Left renal pelvis (tissue), 4 donors: ENCODE results near the gene LY6G5B. TPM values are rescaled to one million over a fixed set of nuclear protein-coding genes. Genes with fewer than 3 reads are reported as not detected.
A peak's percentile ranks its signal among the peaks of the same experiment; 100 is the strongest.
"Not testable (repeated sequence)": the region's sequence is repeated elsewhere in the genome, so short reads cannot be mapped to it uniquely, and the experiment has no call there.

Experiments used
- DNase-seq, 4 donors: peaks; one replicate each; pipeline ENCODE4 v3.0.0-alpha.2; 2013; ENCODE audit warnings: low read depth in 4 of 4, low spot score in 3 of 4
- polyA plus RNA-seq, 4 donors: library from polyadenylated mRNA; unstranded; fragments of 120-200 nt; gene quantifications; one replicate each; pipeline ENCODE4 v1.2.1, GENCODE V29; 2013; ENCODE audit not compliant: insufficient read length in 4 of 4

The LY6G5B gene
- polyA plus RNA-seq, 4 donors = 16.6 to 28.7 (median 20.9) TPM

GRCh38 chr6:31689249-31690110 is 19.7 kb downstream of the LY6G5B start:
- DNase-seq = no peak

- no peak for DNase-seq
Measured at GRCh38 chr6:31690231-31691077, 20.7 kb downstream of the LY6G5B start.

- no peak for DNase-seq
Measured at GRCh38 chr6:31691078-31691463, 21.3 kb downstream of the LY6G5B start.

- DNase-seq = no peak
Measured at GRCh38 chr6:31691564-31692108, 21.9 kb downstream of the LY6G5B start.

- DNase-seq = no peak
Measured at GRCh38 chr6:31692353-31692752, 22.6 kb downstream of the LY6G5B start.

DNA sequence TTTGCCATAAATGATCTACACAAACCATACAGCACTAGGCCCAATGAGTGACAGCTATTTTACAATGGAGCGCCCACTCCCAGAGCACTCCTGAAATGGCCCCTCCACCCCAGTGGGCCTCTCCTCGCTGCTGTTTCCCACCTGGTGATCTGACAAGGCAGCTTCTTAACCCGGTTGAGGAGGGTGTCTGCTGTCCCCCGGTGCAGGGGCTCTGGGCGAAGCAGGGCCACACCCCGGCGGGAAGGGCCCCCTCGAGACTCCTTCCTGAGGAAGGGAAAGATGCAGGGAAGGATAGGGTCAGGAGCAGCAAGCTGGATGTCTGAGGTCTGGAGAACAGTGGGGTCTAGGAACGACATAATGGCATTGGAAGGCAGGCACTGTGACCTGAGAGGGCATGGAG is 23.1 kb downstream of the LY6G5B start:
- no peak for DNase-seq

DNA sequence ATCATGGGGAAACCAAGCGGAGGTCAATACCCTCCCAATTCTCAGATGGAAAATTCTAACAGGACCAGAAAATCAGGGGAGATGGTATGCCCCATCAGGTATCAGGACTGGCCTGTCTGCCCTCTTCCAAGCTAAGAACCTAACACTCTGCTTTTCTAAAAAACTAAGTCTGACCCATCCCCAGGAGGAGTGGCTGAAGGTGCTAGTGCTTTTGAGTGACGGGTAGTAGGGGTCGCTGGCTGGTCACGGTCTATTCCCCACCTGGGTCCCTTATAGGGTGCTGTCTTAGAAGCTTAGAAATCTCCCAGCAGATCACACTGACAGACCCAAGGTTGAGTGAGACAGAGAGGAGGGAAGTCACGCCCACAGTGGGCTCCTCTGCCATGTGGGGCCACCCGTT is 23.8 kb downstream of the LY6G5B start:
- DNase-seq = no peak

- no peak for DNase-seq
Measured at GRCh38 chr6:31697555-31697954, 27.8 kb downstream of the LY6G5B start.

DNA sequence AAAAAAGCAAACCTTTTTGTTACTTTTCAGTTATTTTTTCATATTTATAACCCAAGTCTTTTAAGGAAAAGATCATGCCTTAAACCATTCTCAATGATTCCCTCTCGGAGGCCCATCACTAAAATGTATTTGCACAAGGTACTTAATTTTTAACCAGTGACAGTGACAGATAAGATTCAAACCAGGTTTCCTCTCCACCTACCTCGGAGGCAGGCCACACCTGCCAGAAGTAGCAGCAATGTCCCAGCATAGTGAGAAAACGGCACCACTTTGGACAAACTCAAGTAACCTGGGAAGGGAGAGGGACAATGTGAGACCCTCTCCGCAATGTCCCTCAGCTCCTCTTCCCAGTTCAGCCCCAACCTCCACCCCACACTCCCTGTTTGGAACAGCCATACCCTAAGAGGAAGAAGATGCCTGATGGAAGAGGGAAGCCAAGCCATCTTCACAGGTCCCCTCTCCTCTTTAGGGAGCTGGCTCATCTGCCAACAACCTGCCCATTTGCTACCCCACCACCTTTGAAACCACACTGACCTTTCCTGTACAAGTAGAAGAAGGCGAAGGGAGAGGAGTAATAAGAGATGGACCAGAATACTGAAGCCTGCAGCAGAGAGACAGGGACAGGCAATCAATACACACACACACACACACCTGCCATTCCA is 31.1 kb downstream of the LY6G5B start:
- DNase-seq = no peak

- DNase-seq = no peak
Measured at GRCh38 chr6:31701666-31702404, 32.1 kb downstream of the LY6G5B start.

- no peak for DNase-seq
Measured at GRCh38 chr6:31702405-31702818, 32.6 kb downstream of the LY6G5B start.

DNA sequence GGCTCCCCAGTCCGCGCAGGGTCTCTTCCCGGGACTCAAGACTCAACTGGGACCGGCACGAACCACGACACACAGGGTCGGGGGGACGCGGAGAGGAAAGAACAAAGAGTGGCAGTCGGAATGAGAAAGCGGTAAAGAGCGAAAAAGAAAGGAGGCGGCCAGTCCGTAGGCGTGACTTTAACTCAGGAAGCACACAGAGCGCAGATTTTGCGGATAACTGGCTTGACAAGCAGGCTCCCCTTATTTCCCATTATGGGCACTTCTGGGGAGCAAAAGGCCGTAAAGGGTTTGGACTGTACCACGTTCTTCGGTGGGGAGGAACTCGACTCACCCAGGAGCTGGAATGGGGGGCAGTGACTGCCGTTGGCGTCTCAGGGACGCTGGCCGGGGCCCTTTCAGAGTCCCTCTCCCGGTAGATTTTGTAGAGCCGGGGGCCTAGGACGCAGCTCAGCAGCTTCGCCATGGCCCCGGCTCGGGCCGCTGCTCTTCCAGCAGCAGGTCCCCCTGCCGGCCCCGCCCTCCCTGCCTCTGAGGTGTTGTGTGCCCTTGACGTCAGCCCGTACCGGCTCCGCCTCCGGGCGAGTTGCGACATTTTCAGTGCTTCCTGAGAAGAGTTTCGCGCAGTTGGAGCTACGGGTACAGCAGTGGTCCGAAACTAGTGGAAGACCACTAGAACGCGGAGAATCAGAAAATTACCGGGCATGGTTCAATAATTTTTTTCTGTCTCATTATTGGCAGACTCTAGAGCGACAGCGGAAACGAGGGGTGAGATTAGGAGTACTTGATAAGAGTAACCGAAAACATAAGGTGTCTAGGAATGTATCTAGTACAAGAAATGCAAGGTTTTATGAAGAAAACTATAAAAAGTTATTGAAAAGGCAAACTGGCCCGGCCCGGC is 33.3 kb downstream of the LY6G5B start, which contains the start of gene ABHD16A:
Gene ABHD16A, minus strand, starts transcription at position 506 of the 898 bp plus-strand sequence. Its CDS starts 43 bp downstream, at position 463.
- DNase-seq = peak; percentile 97 to 99 (median 98)

DNA sequence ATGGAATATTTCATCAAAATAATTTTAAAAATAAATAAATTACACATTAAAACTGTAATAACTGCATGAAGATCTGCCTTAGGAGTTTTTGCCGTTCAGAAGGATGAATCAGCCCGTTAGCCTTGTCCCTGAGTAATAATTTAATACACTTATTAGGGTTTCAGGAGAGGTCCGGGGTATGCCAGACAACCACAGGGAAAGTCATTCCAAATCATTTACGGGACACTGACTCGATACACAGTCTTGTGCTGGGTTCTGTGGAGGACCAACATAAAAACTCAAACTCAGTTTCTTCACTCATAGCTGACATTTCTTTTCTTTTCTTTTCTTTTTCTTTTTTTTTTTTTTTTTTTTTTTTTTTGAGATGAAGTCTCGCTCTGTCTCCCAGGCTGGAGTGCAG is 36.2 kb downstream of the LY6G5B start:
- no peak for DNase-seq

- DNase-seq = no peak
Measured at GRCh38 chr6:31706599-31706998, 36.8 kb downstream of the LY6G5B start, which contains the start of gene LY6G6F. LY6G6F (plus strand) TSS chr6:31706866; CDS start chr6:31706907, 41 bp downstream.

DNA sequence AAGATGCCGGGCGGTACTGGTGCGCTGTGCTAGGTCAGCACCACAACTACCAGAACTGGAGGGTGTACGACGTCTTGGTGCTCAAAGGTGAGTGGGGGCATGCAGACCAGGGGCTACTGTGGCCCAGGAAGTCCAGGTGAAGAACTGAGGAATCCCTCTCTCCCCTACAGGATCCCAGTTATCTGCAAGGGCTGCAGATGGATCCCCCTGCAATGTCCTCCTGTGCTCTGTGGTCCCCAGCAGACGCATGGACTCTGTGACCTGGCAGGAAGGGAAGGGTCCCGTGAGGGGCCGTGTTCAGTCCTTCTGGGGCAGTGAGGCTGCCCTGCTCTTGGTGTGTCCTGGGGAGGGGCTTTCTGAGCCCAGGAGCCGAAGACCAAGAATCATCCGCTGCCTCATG is 37.9 kb downstream of the LY6G5B start:
- DNase-seq = no peak

DNA sequence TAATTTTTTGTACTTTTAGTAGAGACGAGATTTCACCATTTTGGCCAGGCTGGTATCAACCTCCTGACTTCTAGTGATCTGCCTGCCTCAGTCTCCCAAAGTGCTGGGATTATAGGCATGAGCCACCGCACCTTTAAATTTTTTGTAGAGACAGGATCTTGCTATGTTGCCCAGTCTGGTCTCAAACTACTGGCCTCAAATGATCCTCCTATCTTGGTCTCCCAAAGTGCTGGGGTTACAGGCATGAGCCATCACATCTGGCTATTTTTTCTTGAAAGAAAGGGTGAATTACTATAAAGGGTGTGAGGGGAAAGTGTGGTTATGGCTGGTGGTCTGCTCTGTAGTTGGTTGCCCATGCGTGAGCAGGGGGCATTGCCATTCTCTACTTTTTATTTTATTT is 38.4 kb downstream of the LY6G5B start:
- DNase-seq = no peak

GRCh38 chr6:31709157-31709556 is 39.4 kb downstream of the LY6G5B start:
- not testable (repeated sequence) for DNase-seq

GRCh38 chr6:31710523-31711219 is 40.9 kb downstream of the LY6G5B start:
- no peak for DNase-seq
